H1 (cell line): Measurements from ENCODE around the gene PAN2. TPM values are rescaled to one million over a fixed set of nuclear protein-coding genes. Genes with fewer than 3 reads are reported as not detected.

Experiments used
- CTCF ChIA-PET: fragments of 300-600 bp; sonication (Branson Sonifier 250); formaldehyde crosslinking; loops from one replicate; lab custom pipeline; 2021; ENCODE audit not compliant: partially characterized antibody; lab: Charles Lee
- POLR2A ChIA-PET: fragments of 300-600 bp; sonication (Branson Sonifier 250); formaldehyde crosslinking; loops from one replicate; lab custom pipeline; 2021; ENCODE audit warnings: inconsistent platforms; ENCODE audit not compliant: partially characterized antibody; lab: Charles Lee
- DNase-seq, 2 experiments: peaks; one replicate each; pipeline versions ENCODE4 v3.0.0 to v3.0.0-alpha.2; 2010 to 2022; ENCODE audit warnings: low spot score in 2 of 2, low read depth in 1 of 2, mixed read lengths in 1 of 2
- FAIRE-seq: peaks from 2 replicates; lab custom pipeline; 2011; peaks lifted over from hg19 to GRCh38; lab: Jason Lieb, UNC
- H2AFZ ChIP-seq: 2 replicates; pipeline ENCODE4 v1.8.1; 2012; ENCODE audit warnings: low read length, inconsistent platforms
- H2AK5ac ChIP-seq: 2 replicates; pipeline ENCODE4 v1.6.1; 2013; ENCODE audit warnings: low read depth, low read length
- H2BK120ac ChIP-seq: replicated peaks from 2 replicates; pipeline ENCODE3; 2013; ENCODE audit warnings: low read depth, low read length, inconsistent platforms
- H2BK12ac ChIP-seq: 2 replicates; pipeline ENCODE4 v1.6.1; 2013; ENCODE audit warnings: low read depth, low read length
- H2BK15ac ChIP-seq: 2 replicates; pipeline ENCODE4 v1.6.1; 2013; ENCODE audit warnings: low read length
- H2BK20ac ChIP-seq: 2 replicates; pipeline ENCODE4 v1.6.1; 2013; ENCODE audit warnings: low read length
- H2BK5ac ChIP-seq: 2 replicates; pipeline ENCODE4 v1.6.1; 2013; ENCODE audit warnings: low read depth, low read length
- H3K14ac ChIP-seq: 2 replicates; pipeline ENCODE4 v1.6.1; 2013; ENCODE audit warnings: inconsistent platforms; ENCODE audit not compliant: insufficient read length
- H3K18ac ChIP-seq: 2 replicates; pipeline ENCODE4 v1.6.1; 2013; ENCODE audit warnings: low read length; ENCODE audit errors: extremely low read depth
- H3K23ac ChIP-seq: 2 replicates; pipeline ENCODE4 v1.6.1; 2013; ENCODE audit warnings: inconsistent platforms; ENCODE audit not compliant: insufficient read length
- H3K23me2 ChIP-seq: 2 replicates; pipeline ENCODE4 v1.6.1; 2013; ENCODE audit warnings: low read depth, low read length
- H3K27ac ChIP-seq: 2 replicates; pipeline ENCODE4 v1.6.1; 2011; ENCODE audit warnings: low read depth, low read length, inconsistent platforms
- H3K27me3 ChIP-seq, 4 experiments: replicated peaks in 1 of 4; 1 replicate in 1 of 4; 2 replicates in 3 of 4; pipeline versions ENCODE4 v1.6.1 to v1.8.1; 2011 to 2013; ENCODE audit warnings: low read length in 3 of 4, mild to moderate bottlenecking in 3 of 4, inconsistent platforms in 2 of 4, mixed read lengths in 2 of 4, moderate library complexity in 1 of 4; ENCODE audit not compliant: control insufficient read depth in 3 of 4, insufficient read depth in 3 of 4; ENCODE audit errors: extremely low read depth in 1 of 4
- H3K36me3 ChIP-seq, 4 experiments: 2 replicates each; pipeline versions ENCODE4 v1.6.1 to v1.8.1; 2011 to 2013; ENCODE audit warnings: mild to moderate bottlenecking in 4 of 4, low read length in 3 of 4, moderate library complexity in 2 of 4, control low read depth in 1 of 4, inconsistent platforms in 1 of 4; ENCODE audit not compliant: insufficient read depth in 4 of 4, control insufficient read depth in 2 of 4
- H3K4ac ChIP-seq: replicated peaks from 2 replicates; pipeline ENCODE3; 2013; ENCODE audit warnings: low read length, low read depth, mixed read lengths, inconsistent platforms; ENCODE audit not compliant: insufficient read length
- H3K4me1 ChIP-seq, 4 experiments: replicated peaks in 1 of 4; 1 replicate in 1 of 4; 2 replicates in 3 of 4; pipeline versions ENCODE4 v1.6.1 to v1.8.1; 2011 to 2013; ENCODE audit warnings: low read length in 3 of 4, inconsistent platforms in 2 of 4, mixed read lengths in 1 of 4; ENCODE audit not compliant: insufficient read depth in 4 of 4, control insufficient read depth in 3 of 4
- H3K4me2 ChIP-seq, 2 experiments: 2 replicates each; pipeline versions ENCODE4 v1.6.1 to v1.8.1; 2011 to 2013; ENCODE audit warnings: low read depth in 2 of 2, low read length in 2 of 2, control low read depth in 1 of 2, inconsistent platforms in 1 of 2, mild to moderate bottlenecking in 1 of 2; ENCODE audit not compliant: insufficient read depth in 1 of 2
- H3K4me3 ChIP-seq, 4 experiments: fragments of 200-600, 300-600 bp in 1 of 4; sonication (generic), shearing (Covaris generic), sonication (Bioruptor Twin) in 1 of 4; 2 replicates each; pipeline versions ENCODE4 v1.5.1 to v1.8.1; 2011 to 2016; ENCODE audit warnings: low read length in 4 of 4, low read depth in 3 of 4, control low read depth in 2 of 4, inconsistent platforms in 2 of 4, mild to moderate bottlenecking in 2 of 4, mixed read lengths in 1 of 4, moderate library complexity in 1 of 4; ENCODE audit not compliant: insufficient read depth in 2 of 4; ENCODE audit errors: extremely low read depth in 1 of 4
- H3K56ac ChIP-seq: replicated peaks from 2 replicates; pipeline ENCODE3; 2013; ENCODE audit warnings: low read depth, mild to moderate bottlenecking, mixed read lengths, low read length, inconsistent platforms; ENCODE audit not compliant: insufficient read length
- H3K79me1 ChIP-seq: 2 replicates; pipeline ENCODE4 v1.6.1; 2013; ENCODE audit warnings: low read depth, low read length, control low read depth
- H3K79me2 ChIP-seq, 2 experiments: 2 replicates each; pipeline versions ENCODE4 v1.6.1 to v1.8.1; 2012 to 2013; ENCODE audit warnings: low read length in 2 of 2, mild to moderate bottlenecking in 2 of 2, inconsistent platforms in 1 of 2; ENCODE audit not compliant: insufficient read depth in 2 of 2, control insufficient read depth in 1 of 2
- H3K9ac ChIP-seq, 4 experiments: replicated peaks in 1 of 4; 1 replicate in 1 of 4; 2 replicates in 3 of 4; pipeline versions ENCODE4 v1.6.1 to v1.8.1; 2011 to 2013; ENCODE audit warnings: low read depth in 3 of 4, low read length in 3 of 4, control low read depth in 2 of 4, mild to moderate bottlenecking in 2 of 4, moderate library complexity in 2 of 4, inconsistent platforms in 1 of 4; ENCODE audit errors: extremely low read depth in 1 of 4
- H3K9me3 ChIP-seq, 2 experiments: 2 replicates each; pipeline versions ENCODE4 v1.6.1 to v1.8.1; 2012 to 2013; ENCODE audit warnings: mild to moderate bottlenecking in 2 of 2, moderate library complexity in 2 of 2, control low read depth in 1 of 2, inconsistent platforms in 1 of 2, low read depth in 1 of 2, low read length in 1 of 2, mixed read lengths in 1 of 2; ENCODE audit not compliant: insufficient read depth in 2 of 2
- H4K20me1 ChIP-seq, 2 experiments: replicated peaks in 1 of 2; 2 replicates each; pipeline versions ENCODE3 to v1.8.1; 2011 to 2013; ENCODE audit warnings: inconsistent platforms in 2 of 2, low read length in 2 of 2, mild to moderate bottlenecking in 1 of 2; ENCODE audit not compliant: insufficient read depth in 2 of 2, control insufficient read depth in 1 of 2
- H4K5ac ChIP-seq: 2 replicates; pipeline ENCODE4 v1.6.1; 2013; ENCODE audit warnings: low read length, low read depth, mixed read lengths, inconsistent platforms; ENCODE audit not compliant: insufficient read length
- H4K8ac ChIP-seq: 2 replicates; pipeline ENCODE4 v1.8.0; 2013; ENCODE audit warnings: mild to moderate bottlenecking, moderate library complexity, low read length, inconsistent platforms; ENCODE audit not compliant: insufficient read depth; ENCODE audit errors: extremely low read depth
- H4K91ac ChIP-seq: replicated peaks from 2 replicates; pipeline ENCODE3; 2013; ENCODE audit warnings: low read length, mixed read lengths, inconsistent platforms; ENCODE audit not compliant: insufficient read length
- CHD2 ChIP-seq: IDR thresholded peaks from 2 replicates; pipeline ENCODE4 v1.6.1; 2012; ENCODE audit warnings: low read length, improper control_type of control experiment
- GABPA ChIP-seq: IDR thresholded peaks from 2 replicates; pipeline ENCODE4 v1.6.1; 2011; ENCODE audit warnings: mild to moderate bottlenecking, low read length, moderate library complexity, borderline replicate concordance; ENCODE audit not compliant: insufficient read depth
- RAD21 ChIP-seq, 2 experiments: IDR thresholded peaks in 1 of 2; conservative IDR thresholded peaks in 1 of 2; 2 replicates each; pipeline ENCODE4 v1.6.1; 2011; ENCODE audit warnings: low read depth in 2 of 2, low read length in 2 of 2, improper control_type of control experiment in 1 of 2, inconsistent platforms in 1 of 2, mild to moderate bottlenecking in 1 of 2, moderate library complexity in 1 of 2
- WGBS, 2 experiments: shearing (Covaris generic) in 1 of 2; methylation state at CpG; one replicate each; pipeline versions ENCODE4 v1.1.6 to v1.1.7; 2013 to 2015; ENCODE audit warnings: low lambda C conversion rate in 2 of 2, mixed read lengths in 2 of 2, inconsistent platforms in 1 of 2, low coverage in 1 of 2, missing lambda C conversion rate in 1 of 2; ENCODE audit not compliant: insufficient replicate concordance in 2 of 2, insufficient coverage in 1 of 2, insufficient read length in 1 of 2; ENCODE audit errors: extremely low coverage in 1 of 2, missing lambda C conversion rate in 1 of 2; 5-methylcytosine and 5-hydroxymethylcytosine counted together
- polyA plus RNA-seq, 7 experiments: library from polyadenylated mRNA; depleted of rRNA in 3 of 7; stranded (reverse) in 5 of 7; unstranded in 2 of 7; fragments of >200 nt in 5 of 7; fragments of 200-250 nt in 2 of 7; gene quantifications; 1 replicate in 5 of 7; 2 replicates in 1 of 7; 4 replicates in 1 of 7; pipeline versions ENCODE4 v1.2.1 to v1.2.3, GENCODE V29; 2011 to 2013; ENCODE audit warnings: missing spikeins in 2 of 7, mixed read lengths in 2 of 7
- total RNA-seq: library from RNA; stranded (reverse); fragmentation: NEBNext Ultra II Directional; extraction: Animal tissue kit (Norgen Biotek cat#: 25700); gene quantifications from 2 replicates; pipeline ENCODE4 v1.2.1, GENCODE V29; 2021

Gene PAN2
- total and polyA plus RNA-seq, 2 of the 8 experiments (the other 6 are each of a cell fraction or from before 2014, with no cell fraction given) = 29.6 to 36.7 TPM

DNA sequence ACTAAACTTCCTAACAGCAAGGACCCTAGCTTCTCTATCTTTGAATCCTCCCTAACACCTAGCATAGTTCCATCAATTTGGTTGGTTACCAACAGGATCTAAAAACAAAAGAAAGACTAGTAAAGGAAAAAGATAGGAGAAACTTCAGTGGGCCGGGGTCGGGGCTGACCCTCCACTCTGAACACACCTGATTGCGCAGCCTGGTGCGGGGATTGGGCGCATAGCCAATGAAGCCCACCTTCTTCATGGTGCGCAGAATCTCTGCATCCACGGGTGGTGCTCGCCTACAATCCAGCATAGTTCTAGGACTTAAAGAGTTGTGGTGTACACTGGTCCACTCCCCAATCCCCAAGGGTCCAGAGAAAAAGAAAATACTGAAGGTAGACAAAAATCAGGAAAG is 7.7 kb downstream of the PAN2 start:
- H3K9me3 ChIP-seq = no peaks in the 10 kb centered on the region
- H2BK5ac ChIP-seq = no peak overlapping the region; the same call in 1 of the 2 replicates
- TF ChIP-seq GABPA (no peak), RAD21 (IDR thresholded peaks at IDR 0.05 in 1 of 2, conservative IDR thresholded peaks at IDR 0.05 in 1 of 2; ENCODE audit: low read depth in 2 of 2, low read length in 2 of 2) (no peak), CHD2 (no peak)
- H3K27ac ChIP-seq = no peak overlapping the region
- CTCF ChIA-PET = interaction anchor here (1.0 to 2.3 kb wide), 3 partner anchors 10 to 138 kb away, joined by 3 to 9 read pairs (median 6); partner anchors contain the start of gene CNPY2
- no peak overlapping the region for H3K4me2 ChIP-seq
- peaks cover 2 to 15% (median 7%) of the 10 kb centered on the region in 4 experiments; a peak in 6 of 8 replicates for H3K36me3 ChIP-seq
- no peaks in the 10 kb centered on the region for H3K27me3 ChIP-seq
- no peak overlapping the region for H2BK120ac ChIP-seq
- no peak overlapping the region for H4K8ac ChIP-seq
- H3K9ac ChIP-seq = no peak overlapping the region
- no peak overlapping the region for H3K14ac ChIP-seq
- H2BK15ac ChIP-seq = no peak overlapping the region
- no peak overlapping the region for H2BK20ac ChIP-seq
- no peak overlapping the region for H2AK5ac ChIP-seq
- H3K23ac ChIP-seq = no peak overlapping the region
- 91% methylated on average over 8 of the region's 8 CpGs; no CpG with 5 or more reads in 1 of the 2 experiments for WGBS, 2 experiments
- H3K23me2 ChIP-seq = no peaks in the 10 kb centered on the region
- H2BK12ac ChIP-seq = no peak overlapping the region
- H3K4me3 ChIP-seq = no peak overlapping the region
- H3K18ac ChIP-seq = no peak overlapping the region
- H2AFZ ChIP-seq = no peak overlapping the region
- no peak for FAIRE-seq
- H4K20me1 ChIP-seq = no peaks in the 10 kb centered on the region
- H4K5ac ChIP-seq = no peak overlapping the region
- no peaks in the 10 kb centered on the region for H3K79me2 ChIP-seq
- no peak overlapping the region for H3K56ac ChIP-seq
- H3K79me1 ChIP-seq = no peaks in the 10 kb centered on the region
- DNase-seq = no peak
- no peaks in the 10 kb centered on the region; a peak in 1 of 7 replicates for H3K4me1 ChIP-seq
- H4K91ac ChIP-seq = no peak overlapping the region
- H3K4ac ChIP-seq = no peak overlapping the region
- POLR2A ChIA-PET = interaction anchor here (1.2 to 2.9 kb wide), 4 partner anchors 10 to 20 kb away, joined by 3 to 11 read pairs (median 7); partner anchors contain the start of gene CNPY2
